Activated naive CD8-positive, alpha-beta T cell treated with anti-CD3 and anti-CD28 coated beads for 36 hours (primary cell): Measurements from ENCODE around the gene ZNF765. TPM values are rescaled to one million over a fixed set of nuclear protein-coding genes. Genes with fewer than 3 reads are reported as not detected.
"Not testable (repeated sequence)": the region's sequence is repeated elsewhere in the genome, so short reads cannot be mapped to it uniquely, and the experiment has no call there.

Experiments used
- DNase-seq: peaks from one replicate; pipeline ENCODE4 v3.0.0; 2021
- H3K27ac Mint-ChIP-seq: one replicate; pipeline ENCODE4 v1.8.0; 2022; ENCODE audit warnings: mild to moderate bottlenecking, moderate library complexity, mixed read lengths
- H3K27me3 Mint-ChIP-seq: one replicate; pipeline ENCODE4 v1.8.0; 2022; ENCODE audit warnings: mild to moderate bottlenecking, mixed read lengths
- H3K36me3 Mint-ChIP-seq: one replicate; pipeline ENCODE4 v1.8.0; 2021; ENCODE audit warnings: mild to moderate bottlenecking, mixed read lengths
- H3K4me1 Mint-ChIP-seq: one replicate; pipeline ENCODE4 v1.8.0; 2021; ENCODE audit warnings: mixed read lengths
- H3K4me3 Mint-ChIP-seq: one replicate; pipeline ENCODE4 v1.8.0; 2022; ENCODE audit warnings: mild to moderate bottlenecking, moderate library complexity, mixed read lengths
- H3K9me3 Mint-ChIP-seq: one replicate; pipeline ENCODE4 v1.8.0; 2022; ENCODE audit warnings: mixed read lengths
- total RNA-seq, 2 experiments: library from RNA; stranded (reverse); gene quantifications; one replicate each; pipeline ENCODE4 v1.2.3, GENCODE V29; 2021

Gene ZNF765
- total RNA-seq = 10 to 100 TPM; 11.9 to 12.0 TPM

GRCh38 chr19:53394974-53395839 lies at the start of gene ZNF765:
ZNF765 (plus strand) TSS chr19:53395149; CDS start chr19:53398016, 2,867 bp downstream.
- Mint-ChIP-seq H3K27ac (peak within 1 kb of the TSS; percentile 92), H3K4me3 (peak within 1 kb of the TSS; percentile 99), H3K9me3 (peaks cover 19% of the 10 kb centered on the region), H3K36me3 (peaks cover 48% of the 10 kb centered on the region), H3K4me1 (peaks cover 19% of the 10 kb centered on the region), H3K27me3 (no peaks in the 10 kb centered on the region)
- peak; percentile 93 for DNase-seq

- Mint-ChIP-seq H3K27me3 (no peaks in the 10 kb centered on the region), H3K36me3 (peaks cover 53% of the 10 kb centered on the region), H3K27ac (no peak overlapping the region), H3K4me3 (no peak overlapping the region), H3K4me1 (peaks cover 2% of the 10 kb centered on the region), H3K9me3 (peaks cover 54% of the 10 kb centered on the region)
- DNase-seq = no peak
Measured at GRCh38 chr19:53355739-53356138, 39.2 kb upstream of the ZNF765 start.

GRCh38 chr19:53357821-53358581 lies 36.9 kb upstream of the ZNF765 start:
- DNase-seq = no peak
- Mint-ChIP-seq H3K27me3 (no peaks in the 10 kb centered on the region), H3K4me3 (no peak overlapping the region), H3K9me3 (peaks cover 31% of the 10 kb centered on the region), H3K4me1 (peaks cover 2% of the 10 kb centered on the region), H3K27ac (no peak overlapping the region), H3K36me3 (peaks cover 31% of the 10 kb centered on the region)

GRCh38 chr19:53360056-53360455 lies 34.9 kb upstream of the ZNF765 start:
- not testable (repeated sequence) for H3K4me3 Mint-ChIP-seq, DNase-seq, H3K27ac Mint-ChIP-seq, H3K27me3 Mint-ChIP-seq, H3K4me1 Mint-ChIP-seq
- peaks cover 20% of the 10 kb centered on the region for H3K9me3 Mint-ChIP-seq
- H3K36me3 Mint-ChIP-seq = peaks cover 15% of the 10 kb centered on the region

- Mint-ChIP-seq H3K9me3 (peaks cover 15% of the 10 kb centered on the region), H3K4me3 (peak within 1 kb of the TSS; percentile 83), H3K4me1 (peaks cover 23% of the 10 kb centered on the region), H3K27me3 (peaks cover 3% of the 10 kb centered on the region), H3K27ac (peak within 1 kb of the TSS; percentile 96), H3K36me3 (peaks cover 38% of the 10 kb centered on the region)
- DNase-seq = peak; percentile 96
Measured at GRCh38 chr19:53365134-53365898, 29.6 kb upstream of the ZNF765 start, which contains the start of gene ZNF525. ZNF525 (plus strand) TSS chr19:53365705; CDS start chr19:53372282, 6,577 bp downstream.

GRCh38 chr19:53365899-53366493 lies 29.0 kb upstream of the ZNF765 start:
- peak; percentile 57 for DNase-seq
- peak overlapping the region; percentile 96 for H3K27ac Mint-ChIP-seq
- peaks cover 45% of the 10 kb centered on the region for H3K36me3 Mint-ChIP-seq
- peak overlapping the region; percentile 83 for H3K4me3 Mint-ChIP-seq
- H3K4me1 Mint-ChIP-seq = peaks cover 23% of the 10 kb centered on the region
- peaks cover 3% of the 10 kb centered on the region for H3K27me3 Mint-ChIP-seq
- H3K9me3 Mint-ChIP-seq = peaks cover 17% of the 10 kb centered on the region

- Mint-ChIP-seq H3K27ac (no peak overlapping the region), H3K36me3 (peaks cover 91% of the 10 kb centered on the region), H3K27me3 (no peaks in the 10 kb centered on the region), H3K9me3 (peaks cover 36% of the 10 kb centered on the region), H3K4me1 (peaks cover 10% of the 10 kb centered on the region), H3K4me3 (no peak overlapping the region)
- no peak for DNase-seq
Measured at GRCh38 chr19:53372196-53372595, 22.8 kb upstream of the ZNF765 start.

GRCh38 chr19:53374288-53374687 lies 20.7 kb upstream of the ZNF765 start:
- no peak overlapping the region for H3K4me3 Mint-ChIP-seq
- peaks cover 27% of the 10 kb centered on the region for H3K9me3 Mint-ChIP-seq
- no peak overlapping the region for H3K27ac Mint-ChIP-seq
- peaks cover 91% of the 10 kb centered on the region for H3K36me3 Mint-ChIP-seq
- DNase-seq = no peak
- H3K4me1 Mint-ChIP-seq = no peaks in the 10 kb centered on the region
- no peaks in the 10 kb centered on the region for H3K27me3 Mint-ChIP-seq

- Mint-ChIP-seq H3K27me3 (no peaks in the 10 kb centered on the region), H3K4me1 (no peaks in the 10 kb centered on the region), H3K4me3 (no peak overlapping the region), H3K27ac (no peak overlapping the region), H3K36me3 (peaks cover 93% of the 10 kb centered on the region), H3K9me3 (peaks cover 26% of the 10 kb centered on the region)
- DNase-seq = no peak
Measured at GRCh38 chr19:53374743-53375142, 20.2 kb upstream of the ZNF765 start.

- Mint-ChIP-seq H3K27ac (no peak overlapping the region), H3K36me3 (peaks cover 98% of the 10 kb centered on the region), H3K9me3 (peaks cover 60% of the 10 kb centered on the region), H3K4me3 (no peak overlapping the region), H3K27me3 (no peaks in the 10 kb centered on the region), H3K4me1 (no peaks in the 10 kb centered on the region)
- DNase-seq = no peak
Measured at GRCh38 chr19:53381376-53381775, 13.6 kb upstream of the ZNF765 start.

GRCh38 chr19:53388168-53388567 lies 6.8 kb upstream of the ZNF765 start:
- Mint-ChIP-seq H3K4me1 (no peaks in the 10 kb centered on the region), H3K9me3 (peaks cover 55% of the 10 kb centered on the region), H3K27ac (no peak overlapping the region), H3K36me3 (peaks cover 64% of the 10 kb centered on the region), H3K27me3 (no peaks in the 10 kb centered on the region), H3K4me3 (no peak overlapping the region)
- DNase-seq = no peak

GRCh38 chr19:53388904-53389303 lies 6.0 kb upstream of the ZNF765 start:
- Mint-ChIP-seq H3K27ac (no peak overlapping the region), H3K4me3 (no peak overlapping the region), H3K27me3 (no peaks in the 10 kb centered on the region), H3K4me1 (no peaks in the 10 kb centered on the region), H3K36me3 (peaks cover 62% of the 10 kb centered on the region), H3K9me3 (peaks cover 52% of the 10 kb centered on the region)
- DNase-seq = no peak

GRCh38 chr19:53389571-53389970 lies 5.4 kb upstream of the ZNF765 start:
- Mint-ChIP-seq H3K4me3 (no peak overlapping the region), H3K9me3 (peaks cover 48% of the 10 kb centered on the region), H3K27me3 (no peaks in the 10 kb centered on the region), H3K27ac (no peak overlapping the region), H3K4me1 (peaks cover 1% of the 10 kb centered on the region), H3K36me3 (peaks cover 58% of the 10 kb centered on the region)
- DNase-seq = no peak

GRCh38 chr19:53389978-53390377 lies 5.0 kb upstream of the ZNF765 start:
- DNase-seq = no peak
- H3K4me3 Mint-ChIP-seq = no peak overlapping the region
- no peaks in the 10 kb centered on the region for H3K27me3 Mint-ChIP-seq
- H3K36me3 Mint-ChIP-seq = peaks cover 57% of the 10 kb centered on the region
- H3K4me1 Mint-ChIP-seq = peaks cover 4% of the 10 kb centered on the region
- no peak overlapping the region for H3K27ac Mint-ChIP-seq
- H3K9me3 Mint-ChIP-seq = peaks cover 45% of the 10 kb centered on the region
